Endothelial cell of umbilical vein (primary cell): ENCODE results near the gene TRANK1.

Source experiments
- CTCF ChIP-seq, 2 donors: IDR thresholded peaks; 1 replicate in 1 of 2; 2 replicates in 1 of 2; pipeline ENCODE4 v1.5.1; 2011; ENCODE audit warnings: low read length in 2 of 2, mild to moderate bottlenecking in 2 of 2, moderate library complexity in 2 of 2, control low read depth in 1 of 2, inconsistent platforms in 1 of 2, low read depth in 1 of 2; ENCODE audit not compliant: insufficient read depth in 1 of 2; ENCODE audit errors: extremely low read depth in 1 of 2
- EZH2 ChIP-seq: IDR thresholded peaks from 2 replicates; pipeline ENCODE4 v1.6.1; 2012; ENCODE audit warnings: borderline replicate concordance, low read depth, mild to moderate bottlenecking, moderate library complexity, low read length, inconsistent platforms; ENCODE audit not compliant: severe bottlenecking
- FOS ChIP-seq: IDR thresholded peaks from 2 replicates; pipeline ENCODE4 v1.6.1; 2011; ENCODE audit warnings: mild to moderate bottlenecking, low read length, moderate library complexity, borderline replicate concordance; ENCODE audit not compliant: insufficient read depth
- MYC ChIP-seq: IDR thresholded peaks from one replicate; pipeline ENCODE4 v1.6.1; 2011; ENCODE audit warnings: mild to moderate bottlenecking, low read depth, low read length
- POLR2A ChIP-seq: IDR thresholded peaks from 2 replicates; pipeline ENCODE4 v1.6.1; 2012; ENCODE audit warnings: low read depth, mild to moderate bottlenecking, control low read depth, low read length
- POLR2AphosphoS5 ChIP-seq: IDR thresholded peaks from 2 replicates; pipeline ENCODE4 v1.6.1; 2012; ENCODE audit warnings: low read depth, mild to moderate bottlenecking, control low read depth, low read length, moderate library complexity; ENCODE audit not compliant: insufficient read depth

- no peak for TF ChIP-seq POLR2AphosphoS5
- no peak for TF ChIP-seq CTCF (IDR thresholded peaks at IDR 0.05; ENCODE audit: extremely low read depth in 1 of 2, insufficient read depth in 1 of 2, low read depth in 1 of 2, low read length in 2 of 2)
- no peak for TF ChIP-seq EZH2
- no peak for TF ChIP-seq POLR2A
- no peak for TF ChIP-seq FOS
- TF ChIP-seq MYC, result no peak
These were observed 124.8 kb downstream of the TRANK1 start for GRCh38 chr3:36820083-36820482.
